Ishikawa (cell line): Measurements from ENCODE around the gene CMPK2.

Experiments used
- CEBPB ChIP-seq: IDR thresholded peaks from 2 replicates; pipeline ENCODE4 v1.6.1; 2012
- CREB1 ChIP-seq: IDR thresholded peaks from 2 replicates; pipeline ENCODE4 v1.6.1; 2012; ENCODE audit warnings: low read depth
- EGR1 ChIP-seq: IDR thresholded peaks from 2 replicates; pipeline ENCODE4 v1.6.1; 2012
- EP300 ChIP-seq: IDR thresholded peaks from 2 replicates; pipeline ENCODE4 v1.6.1; 2012; ENCODE audit warnings: borderline replicate concordance
- FOXM1 ChIP-seq: IDR thresholded peaks from 2 replicates; pipeline ENCODE4 v1.6.1; 2012; ENCODE audit warnings: low read depth, borderline replicate concordance
- MAX ChIP-seq: IDR thresholded peaks from 2 replicates; pipeline ENCODE4 v1.6.1; 2012
- NFIC ChIP-seq: IDR thresholded peaks from 2 replicates; pipeline ENCODE4 v1.6.1; 2012
- RAD21 ChIP-seq: IDR thresholded peaks from 2 replicates; pipeline ENCODE4 v1.6.1; 2012; ENCODE audit warnings: low read depth
- REST ChIP-seq: IDR thresholded peaks from 2 replicates; pipeline ENCODE4 v1.6.1; 2012; ENCODE audit warnings: low read depth, mild to moderate bottlenecking
- TAF1 ChIP-seq: IDR thresholded peaks from 2 replicates; pipeline ENCODE4 v1.6.1; 2012; ENCODE audit warnings: low read depth, mild to moderate bottlenecking
- TCF12 ChIP-seq: IDR thresholded peaks from 2 replicates; pipeline ENCODE4 v1.6.1; 2012; ENCODE audit warnings: low read depth
- TEAD4 ChIP-seq: IDR thresholded peaks from 2 replicates; pipeline ENCODE4 v1.6.1; 2012
- USF1 ChIP-seq: IDR thresholded peaks from 2 replicates; pipeline ENCODE4 v1.6.1; 2012
- YY1 ChIP-seq: IDR thresholded peaks from 2 replicates; pipeline ENCODE4 v1.6.1; 2012; ENCODE audit warnings: low read depth
- ZBTB7A ChIP-seq: IDR thresholded peaks from 2 replicates; pipeline ENCODE4 v1.6.1; 2012; ENCODE audit warnings: low read depth

CMPK2 gene

GRCh38 chr2:6866275-6866671 lies 566 bp upstream of the CMPK2 start:
- TF ChIP-seq TEAD4 (no peak), FOXM1 (no peak), YY1 (no peak), MAX (no peak), RAD21 (peak; percentile 17; the same call in 1 of the 2 replicates), EGR1 (no peak)

- TF ChIP-seq TAF1: no peak
- no peak for TF ChIP-seq EP300
- TF ChIP-seq FOXM1: no peak
- TF ChIP-seq RAD21: no peak
- TF ChIP-seq CEBPB: no peak
- no peak for TF ChIP-seq ZBTB7A
Observed at GRCh38 chr2:6864923-6865345, 773 bp downstream of the CMPK2 start.

- TF ChIP-seq TAF1 (no peak), RAD21 (no peak), CREB1 (no peak), USF1 (no peak), MAX (no peak), ZBTB7A (no peak), TEAD4 (no peak), EP300 (no peak), FOXM1 (no peak)
Observed at GRCh38 chr2:6864231-6864754, 1.4 kb downstream of the CMPK2 start.

GRCh38 chr2:6863792-6864191 lies 1.9 kb downstream of the CMPK2 start:
- no peak for TF ChIP-seq EGR1
- no peak for TF ChIP-seq USF1
- TF ChIP-seq TCF12: no peak
- no peak for TF ChIP-seq TAF1
- TF ChIP-seq YY1: no peak
- no peak for TF ChIP-seq MAX
- TF ChIP-seq NFIC: no peak
- TF ChIP-seq RAD21: no peak
- TF ChIP-seq ZBTB7A: no peak
- TF ChIP-seq REST: no peak
- TF ChIP-seq EP300: no peak
- no peak for TF ChIP-seq TEAD4
- no peak for TF ChIP-seq CREB1
- TF ChIP-seq CEBPB: no peak
- no peak for TF ChIP-seq FOXM1

- TF ChIP-seq EP300 (no peak), MAX (no peak), NFIC (no peak), RAD21 (no peak), CEBPB (no peak), TEAD4 (no peak), REST (no peak), TCF12 (no peak), ZBTB7A (no peak)
Observed at GRCh38 chr2:6860296-6860695, 5.4 kb downstream of the CMPK2 start.

GRCh38 chr2:6856548-6856920 lies 9.2 kb downstream of the CMPK2 start:
- no peak for TF ChIP-seq TCF12
- TF ChIP-seq EP300: no peak
- no peak for TF ChIP-seq MAX
- no peak for TF ChIP-seq ZBTB7A
- no peak for TF ChIP-seq USF1
- TF ChIP-seq YY1: no peak
- no peak for TF ChIP-seq CREB1
- TF ChIP-seq FOXM1: no peak
- TF ChIP-seq TAF1: no peak
- no peak for TF ChIP-seq TEAD4
- no peak for TF ChIP-seq EGR1
- TF ChIP-seq REST: no peak
- no peak for TF ChIP-seq CEBPB
- TF ChIP-seq NFIC: no peak
- no peak for TF ChIP-seq RAD21
